GM19239 (cell line): ENCODE measurements around the gene ABCC10.
A peak's percentile ranks its signal among the peaks of the same experiment; 100 is the strongest.
"Not testable (repeated sequence)": the region's sequence is repeated elsewhere in the genome, so short reads cannot be mapped to it uniquely, and the experiment has no call there.

Source experiments
- DNase-seq: peaks from one replicate; pipeline ENCODE4 v3.0.0; 2011; ENCODE audit warnings: low spot score; ENCODE audit not compliant: insufficient read length
- FAIRE-seq: peaks from 2 replicates; lab custom pipeline; 2011; peaks lifted over from hg19 to GRCh38; lab: Jason Lieb, UNC

Gene ABCC10

DNA sequence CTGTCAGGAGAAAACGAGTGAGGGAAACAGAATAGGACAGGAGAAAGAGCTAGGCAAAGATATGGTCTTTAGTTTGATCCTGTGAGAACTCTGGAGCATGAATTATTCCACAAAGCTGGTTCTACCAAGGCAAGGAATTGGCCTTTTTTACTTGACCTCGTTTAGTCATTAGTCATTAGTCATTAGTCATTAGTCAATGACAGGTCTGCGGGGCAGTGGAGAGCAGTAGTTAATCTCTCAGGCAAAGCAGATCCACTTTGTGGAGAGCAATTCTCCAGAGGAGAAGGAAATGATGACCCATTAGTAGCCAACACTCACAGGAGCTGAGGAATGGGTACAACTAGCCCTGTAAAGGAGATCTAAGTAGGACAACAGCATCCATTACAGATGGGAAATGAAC is 22.0 kb upstream of the ABCC10 start:
- DNase-seq (no peak), FAIRE-seq (no peak)

DNA sequence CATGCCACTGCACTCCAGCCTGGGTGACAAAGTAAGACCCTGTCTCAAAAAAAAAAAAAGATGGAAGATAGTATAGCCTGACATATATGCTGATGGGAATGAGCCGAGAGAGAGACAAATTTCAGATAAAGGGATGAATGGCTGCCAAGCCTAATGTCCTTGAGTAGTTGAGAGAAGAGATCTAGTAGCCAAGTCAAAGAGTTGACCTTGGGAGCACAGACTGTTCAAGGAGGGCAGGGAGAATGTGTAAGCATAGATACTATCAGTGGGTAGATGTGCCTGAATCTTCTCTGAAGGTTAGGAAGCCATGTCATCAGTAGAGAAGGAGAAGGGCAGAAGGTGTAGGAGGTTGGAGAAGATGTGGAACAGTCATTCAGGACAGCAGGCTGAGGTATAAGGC is 20.0 kb upstream of the ABCC10 start:
- DNase-seq = no peak
- no peak for FAIRE-seq

DNA sequence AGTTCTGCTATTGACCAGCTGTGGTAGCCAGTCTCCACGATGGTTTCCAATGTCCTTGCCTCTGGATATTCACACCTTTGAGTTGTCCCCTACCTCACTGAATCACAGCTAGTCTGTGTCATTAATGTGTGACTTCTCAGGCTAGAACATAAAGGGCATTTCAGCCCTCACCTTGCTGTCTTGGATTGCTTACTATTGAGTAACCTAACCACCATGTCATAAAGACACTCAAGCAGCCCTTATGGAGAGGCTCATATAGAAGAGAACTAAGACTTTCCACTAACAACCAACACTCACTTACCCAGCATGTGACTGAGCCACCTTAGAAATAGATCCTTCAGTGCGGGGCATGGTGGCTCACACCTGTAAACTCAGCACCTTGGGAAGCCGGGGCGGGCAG is 19.1 kb upstream of the ABCC10 start:
- DNase-seq = no peak
- no peak for FAIRE-seq

DNA sequence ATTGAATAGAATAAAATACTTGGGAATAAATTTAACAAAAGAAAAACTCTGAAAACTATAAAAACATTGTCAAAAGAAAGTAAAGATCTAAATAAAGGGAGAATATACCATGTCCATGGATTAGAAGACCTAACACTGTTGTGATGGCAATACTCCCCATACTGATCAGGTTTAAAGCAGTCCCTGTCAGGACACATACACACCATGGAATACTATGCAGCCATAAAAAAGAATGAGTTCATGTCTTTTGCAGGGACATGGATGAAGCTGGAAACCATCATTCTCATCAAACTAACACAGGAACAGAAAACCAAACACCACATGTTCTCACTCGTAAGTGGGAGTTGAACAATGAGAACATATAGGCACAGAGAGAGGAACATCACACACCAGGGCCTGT is 16.6 kb upstream of the ABCC10 start:
- FAIRE-seq, DNase-seq: not testable (repeated sequence)

DNA sequence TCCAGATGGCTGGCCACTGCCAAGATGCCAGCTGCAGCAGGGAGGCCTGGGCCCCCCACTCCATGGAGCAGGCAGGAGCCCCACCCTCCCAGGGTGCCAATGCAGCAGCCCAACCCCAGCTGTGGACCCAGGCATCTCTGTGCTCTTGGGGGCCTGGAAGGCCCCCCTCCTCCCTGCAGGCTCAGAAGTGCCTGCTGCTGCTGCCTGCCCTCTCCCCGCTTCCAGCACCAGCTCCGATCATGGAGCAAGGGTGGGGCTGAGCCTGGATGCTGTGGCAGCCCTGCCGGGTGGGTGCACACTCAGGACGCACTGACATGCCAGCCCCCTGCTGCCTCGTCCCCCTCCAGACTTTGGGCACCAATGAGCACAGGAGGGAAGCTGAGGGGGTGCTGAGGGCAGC is 14.8 kb upstream of the ABCC10 start:
- FAIRE-seq (no peak), DNase-seq (no peak)

DNA sequence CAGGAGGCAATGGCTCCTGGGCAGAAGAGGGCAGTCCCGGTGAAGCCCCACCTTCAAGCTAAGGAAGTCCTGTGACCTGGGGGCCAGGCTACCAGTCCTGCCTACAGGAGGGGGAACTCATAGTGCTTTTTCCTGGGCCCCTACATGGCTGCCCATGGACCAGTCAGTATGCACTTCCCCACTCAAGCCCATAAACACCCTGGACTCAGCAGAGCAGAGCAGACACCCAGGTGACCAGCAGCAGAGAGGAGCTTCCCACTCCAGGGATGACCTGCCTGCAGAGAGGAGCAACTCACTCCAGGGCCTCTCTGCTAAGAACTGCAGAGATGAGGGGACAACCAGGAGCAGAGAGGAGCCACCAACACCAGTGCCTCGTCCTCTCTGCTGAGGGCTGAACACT is 14.3 kb upstream of the ABCC10 start:
- no peak for FAIRE-seq

DNA sequence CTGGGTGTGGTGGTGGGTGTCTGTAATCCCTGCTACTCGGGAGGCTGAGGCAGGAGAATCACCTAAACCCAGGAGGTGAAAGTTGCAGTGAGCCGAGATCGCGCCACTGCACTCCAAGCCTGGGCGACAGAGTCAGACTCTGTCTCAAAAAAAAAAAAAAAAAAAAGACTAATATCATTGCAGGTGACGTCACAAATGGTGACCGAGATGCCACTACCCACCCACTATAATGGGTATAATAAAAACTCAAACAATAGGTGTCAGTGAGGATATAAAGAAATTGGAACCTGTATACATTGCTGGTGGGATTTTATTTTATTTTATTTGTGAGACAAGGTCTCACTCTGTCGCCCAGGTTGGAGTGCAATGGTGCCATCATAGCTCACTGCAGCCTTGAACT is 12.1 kb upstream of the ABCC10 start:
- not testable (repeated sequence) for FAIRE-seq, DNase-seq

More for the DNA sequence above, 14.3 kb upstream of the ABCC10 start:
- no peak for DNase-seq

DNA sequence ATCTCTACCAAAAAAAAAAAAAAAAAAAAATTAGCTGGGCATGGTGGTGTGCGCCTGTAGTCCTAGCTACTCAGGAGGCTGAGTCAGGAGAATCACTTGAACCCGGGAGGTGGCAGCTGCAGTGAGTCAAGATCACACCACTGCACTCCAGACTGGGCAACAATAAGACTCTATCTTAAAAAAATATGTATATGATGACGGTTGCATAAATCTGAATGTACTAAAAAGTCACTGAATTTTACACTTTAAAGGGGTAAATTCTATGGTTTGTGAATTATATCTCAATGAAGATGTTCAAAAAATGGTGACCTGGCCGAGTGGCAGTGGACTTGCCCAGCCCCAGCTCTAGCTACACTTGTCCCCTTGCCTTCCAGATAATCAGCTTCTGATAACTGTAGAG is 10.4 kb upstream of the ABCC10 start:
- no peak for FAIRE-seq
- DNase-seq = no peak

DNA sequence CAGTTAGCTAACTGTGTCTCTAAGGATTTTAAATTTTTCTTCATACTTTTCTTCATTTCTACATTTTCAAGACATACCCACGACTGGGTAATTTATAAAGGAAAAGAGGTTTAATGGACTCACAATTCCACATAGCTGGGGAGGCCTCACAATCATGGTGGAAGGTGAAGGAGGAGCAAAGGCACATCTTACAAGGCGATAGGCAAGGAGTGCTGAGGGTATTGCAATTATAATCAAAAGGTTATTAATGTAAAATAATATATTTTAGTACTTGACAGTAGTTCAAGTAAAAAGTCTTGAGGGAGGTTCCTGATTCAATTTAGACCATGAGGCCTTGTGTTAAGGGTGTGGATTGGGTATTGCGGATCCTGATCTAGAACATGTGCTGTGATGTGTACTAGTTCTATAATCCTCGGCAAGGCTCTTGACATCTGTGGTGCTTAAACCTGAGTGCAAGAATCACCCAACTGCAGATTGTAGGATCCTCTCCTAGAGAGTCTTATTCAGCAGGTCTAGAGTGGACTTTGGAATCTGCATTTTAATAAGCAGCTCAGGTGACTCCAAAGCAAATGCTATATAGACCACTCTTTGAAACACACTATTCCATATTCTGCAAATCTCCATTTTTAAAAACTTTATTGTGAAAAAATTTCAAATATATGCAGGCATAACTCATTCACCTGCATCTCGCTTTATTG is 7.2 kb upstream of the ABCC10 start:
- FAIRE-seq (no peak), DNase-seq (no peak)

DNA sequence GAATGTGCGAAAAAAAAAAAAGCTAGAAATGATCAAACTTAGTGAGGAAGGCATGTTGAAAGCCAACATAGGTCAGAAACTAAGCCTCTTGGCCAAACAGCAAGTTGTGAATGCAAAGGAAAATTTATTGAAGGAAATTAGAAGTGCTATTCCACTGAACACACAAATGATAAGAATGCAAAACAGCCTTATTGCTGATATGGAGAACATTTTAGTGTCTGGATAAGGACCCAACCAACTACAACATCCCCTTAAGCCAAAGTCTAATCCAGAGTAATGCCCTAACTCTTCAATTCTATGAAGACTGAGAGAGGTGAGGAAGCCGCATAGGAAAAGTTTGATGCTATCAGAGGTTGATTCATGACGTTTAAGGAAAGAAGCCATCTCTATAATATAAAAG is 5.5 kb upstream of the ABCC10 start:
- FAIRE-seq = no peak
- no peak for DNase-seq

DNA sequence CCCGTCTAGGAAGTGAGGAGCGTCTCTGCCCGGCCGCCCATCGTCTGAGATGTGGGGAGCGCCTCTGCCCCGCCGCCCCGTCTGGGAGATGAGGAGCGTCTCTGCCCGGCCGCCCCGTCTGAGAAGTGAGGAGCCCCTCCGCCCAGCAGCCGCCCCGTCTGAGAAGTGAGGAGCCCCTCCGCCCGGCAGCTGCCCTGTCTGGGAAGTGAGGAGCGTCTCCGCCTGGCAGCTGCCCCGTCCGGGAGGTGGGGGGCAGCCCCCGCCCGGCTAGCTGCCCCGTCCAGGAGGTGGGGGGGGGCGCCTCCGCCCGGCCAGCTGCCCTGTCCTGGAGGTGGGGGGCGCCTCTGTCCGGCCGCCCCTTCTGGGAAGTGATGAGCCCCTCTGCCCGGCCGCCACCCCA is 2.3 kb upstream of the ABCC10 start:
- not testable (repeated sequence) for FAIRE-seq, DNase-seq

DNA sequence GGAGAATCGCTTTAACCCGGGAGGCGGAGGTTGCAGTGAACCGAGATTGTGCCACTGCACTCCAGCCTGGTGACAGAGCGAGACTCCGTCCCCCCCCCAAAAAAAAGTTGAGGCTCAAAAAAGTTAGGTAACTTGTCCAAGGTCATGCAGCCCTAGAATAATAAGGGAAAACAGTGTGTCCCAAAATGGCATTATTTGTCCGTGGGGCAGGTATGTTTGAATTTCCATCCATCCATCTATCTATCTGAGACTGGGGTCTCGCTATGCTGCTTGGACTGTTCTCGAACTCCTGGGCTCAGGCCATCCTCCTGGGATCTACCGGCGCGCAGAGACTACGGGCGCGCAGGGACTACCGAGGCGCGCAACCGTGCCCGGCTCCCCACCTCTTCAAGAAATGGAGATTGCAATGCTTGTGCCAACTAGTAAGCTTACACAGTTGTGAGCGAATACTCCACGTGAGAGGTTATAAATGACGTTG is 374 bp upstream of the ABCC10 start:
- FAIRE-seq (no peak), DNase-seq (no peak)

DNA sequence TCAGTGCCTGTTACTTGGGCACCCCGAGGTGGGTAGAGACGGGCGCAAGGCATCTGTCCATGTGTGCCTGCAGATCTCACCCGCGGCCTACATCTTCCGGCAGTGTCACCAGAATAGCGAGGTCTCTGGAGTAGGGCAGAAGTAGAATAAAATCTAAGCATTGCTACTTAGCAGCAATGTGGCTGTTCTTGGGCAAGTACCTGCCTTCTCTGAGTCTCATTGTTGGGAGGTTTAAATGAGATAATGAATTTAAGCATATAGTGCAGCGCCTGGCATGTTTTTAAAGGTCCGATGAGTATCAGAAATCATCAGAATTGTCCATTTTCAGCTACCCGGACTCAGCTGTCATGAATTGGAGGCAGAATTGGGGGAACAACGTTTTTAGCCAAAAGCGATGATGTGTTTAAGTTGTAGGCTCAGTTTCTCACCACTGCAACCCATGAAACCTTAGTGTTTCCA is 800 bp downstream of the ABCC10 start:
- peak; percentile 8 for FAIRE-seq
- DNase-seq = no peak

DNA sequence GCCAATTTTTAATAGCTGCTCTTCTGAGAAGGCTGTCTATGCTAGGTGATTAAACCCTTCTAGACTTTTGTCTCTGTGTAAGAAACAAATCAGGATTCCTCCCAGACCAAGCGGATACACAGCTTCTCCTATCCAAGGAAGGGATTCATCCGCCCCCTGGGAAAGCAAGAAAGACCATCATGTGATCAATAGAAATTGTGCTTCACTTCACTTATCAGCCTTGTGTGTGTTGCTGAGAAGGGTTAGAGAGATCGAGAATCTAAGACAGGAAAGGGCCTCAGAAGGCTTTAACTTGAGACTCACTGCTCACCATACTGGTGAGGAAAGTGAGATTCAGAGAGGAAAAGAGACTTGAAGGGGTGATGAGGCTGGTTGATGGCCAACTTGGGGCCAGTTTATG is 1.5 kb downstream of the ABCC10 start:
- DNase-seq (no peak), FAIRE-seq (no peak)

DNA sequence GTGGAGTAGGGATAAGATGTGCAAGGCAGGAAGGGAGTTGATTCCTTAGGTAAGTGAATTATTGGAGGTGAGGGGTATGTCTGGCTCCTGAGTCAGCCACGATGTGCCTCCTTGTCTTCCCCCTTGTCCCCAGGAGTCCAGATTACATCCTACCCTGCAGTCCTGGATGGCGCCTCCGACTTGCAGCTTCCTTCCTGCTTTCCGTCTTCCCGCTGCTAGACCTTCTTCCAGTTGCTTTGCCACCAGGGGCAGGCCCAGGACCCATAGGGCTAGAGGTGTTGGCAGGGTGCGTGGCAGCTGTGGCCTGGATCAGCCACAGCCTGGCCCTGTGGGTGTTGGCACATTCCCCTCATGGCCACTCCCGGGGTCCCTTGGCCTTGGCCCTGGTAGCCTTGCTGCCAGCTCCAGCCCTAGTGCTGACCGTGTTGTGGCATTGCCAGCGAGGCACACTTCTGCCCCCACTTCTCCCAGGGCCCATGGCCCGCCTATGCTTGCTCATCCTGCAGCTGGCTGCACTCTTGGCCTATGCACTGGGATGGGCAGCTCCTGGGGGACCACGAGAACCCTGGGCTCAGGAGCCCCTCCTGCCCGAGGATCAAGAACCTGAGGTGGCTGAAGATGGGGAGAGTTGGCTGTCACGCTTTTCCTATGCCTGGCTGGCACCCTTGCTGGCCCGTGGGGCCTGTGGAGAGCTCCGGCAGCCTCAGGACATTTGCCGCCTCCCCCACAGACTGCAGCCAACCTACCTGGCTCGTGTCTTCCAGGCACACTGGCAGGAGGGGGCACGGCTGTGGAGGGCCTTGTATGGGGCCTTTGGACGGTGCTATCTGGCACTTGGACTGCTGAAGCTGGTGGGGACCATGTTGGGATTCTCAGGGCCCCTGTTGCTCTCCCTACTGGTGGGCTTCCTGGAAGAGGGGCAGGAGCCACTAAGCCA is 4.9 kb downstream of the ABCC10 start:
- no peak for FAIRE-seq
- DNase-seq = no peak

DNA sequence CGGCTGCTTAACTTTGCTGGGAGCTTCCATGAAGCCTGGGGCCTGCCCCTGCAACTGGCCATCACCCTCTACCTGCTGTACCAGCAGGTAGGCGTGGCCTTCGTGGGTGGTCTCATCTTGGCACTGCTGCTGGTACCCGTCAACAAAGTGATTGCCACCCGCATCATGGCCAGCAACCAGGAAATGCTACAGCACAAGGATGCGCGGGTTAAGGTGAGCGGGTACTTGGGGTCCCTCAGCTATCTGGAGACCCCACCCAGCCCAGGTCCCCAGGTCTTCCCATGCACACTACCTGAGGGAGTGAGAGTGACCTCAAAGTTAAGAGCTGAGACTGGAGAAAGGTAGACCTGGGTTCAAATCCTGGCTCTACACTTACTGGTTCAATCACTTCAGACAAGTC is 5.8 kb downstream of the ABCC10 start:
- no peak for FAIRE-seq
- DNase-seq = no peak

DNA sequence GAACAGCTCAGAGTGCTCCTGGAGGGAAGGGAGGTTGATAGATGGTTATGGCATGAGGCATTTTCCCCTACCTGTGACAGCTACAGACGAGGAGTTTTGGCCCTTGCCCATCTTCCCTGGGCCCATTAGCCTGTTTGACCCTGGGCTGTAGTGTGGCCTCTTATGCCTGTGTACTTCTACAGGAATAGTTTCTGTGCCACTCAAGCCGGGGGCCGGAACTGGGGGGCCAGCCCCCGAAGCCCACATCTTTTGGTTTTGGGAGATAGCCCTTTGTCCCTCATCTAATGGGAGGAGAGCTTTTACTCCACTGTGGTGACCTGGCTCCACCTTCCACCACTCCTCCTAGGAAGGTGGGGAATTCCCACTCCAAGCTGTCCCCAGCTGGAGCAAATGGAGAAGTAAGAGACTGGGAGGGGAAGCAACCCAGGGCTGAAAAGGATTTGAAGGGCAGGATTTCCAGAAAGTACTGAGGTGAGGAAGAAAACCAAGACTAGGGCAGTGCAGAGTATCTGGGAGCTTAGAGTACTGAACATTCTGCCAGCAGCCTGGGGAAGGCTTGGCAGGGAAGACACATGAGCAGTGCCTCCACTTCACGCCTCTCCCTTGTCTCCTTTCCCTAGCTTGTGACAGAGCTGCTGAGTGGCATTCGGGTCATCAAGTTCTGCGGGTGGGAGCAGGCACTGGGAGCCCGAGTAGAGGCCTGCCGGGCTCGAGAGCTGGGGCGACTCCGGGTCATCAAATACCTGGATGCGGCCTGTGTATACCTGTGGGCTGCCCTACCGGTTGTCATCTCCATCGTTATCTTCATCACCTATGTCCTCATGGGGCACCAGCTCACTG is 6.9 kb downstream of the ABCC10 start:
- DNase-seq = no peak
- FAIRE-seq = no peak

DNA sequence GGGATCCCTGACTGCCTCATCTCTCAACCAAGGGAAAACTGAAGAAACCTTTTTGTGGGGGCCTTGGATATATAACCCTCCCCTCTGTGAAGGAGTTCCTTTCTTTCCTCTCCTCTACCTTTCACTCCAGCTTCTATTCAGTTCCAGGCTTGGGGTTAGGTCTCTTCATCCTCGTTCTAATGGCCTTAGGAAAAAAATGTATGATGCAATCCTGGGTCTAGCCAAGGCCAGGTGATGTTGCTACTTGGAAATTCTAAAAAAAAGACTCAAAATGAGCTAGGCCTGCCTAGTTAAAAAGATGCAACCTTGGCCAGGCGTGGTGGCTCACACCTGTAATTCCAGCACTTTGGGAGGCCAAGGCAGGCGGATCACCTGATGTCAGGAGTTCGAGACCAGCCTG is 7.6 kb downstream of the ABCC10 start:
- DNase-seq (no peak), FAIRE-seq (no peak)

DNA sequence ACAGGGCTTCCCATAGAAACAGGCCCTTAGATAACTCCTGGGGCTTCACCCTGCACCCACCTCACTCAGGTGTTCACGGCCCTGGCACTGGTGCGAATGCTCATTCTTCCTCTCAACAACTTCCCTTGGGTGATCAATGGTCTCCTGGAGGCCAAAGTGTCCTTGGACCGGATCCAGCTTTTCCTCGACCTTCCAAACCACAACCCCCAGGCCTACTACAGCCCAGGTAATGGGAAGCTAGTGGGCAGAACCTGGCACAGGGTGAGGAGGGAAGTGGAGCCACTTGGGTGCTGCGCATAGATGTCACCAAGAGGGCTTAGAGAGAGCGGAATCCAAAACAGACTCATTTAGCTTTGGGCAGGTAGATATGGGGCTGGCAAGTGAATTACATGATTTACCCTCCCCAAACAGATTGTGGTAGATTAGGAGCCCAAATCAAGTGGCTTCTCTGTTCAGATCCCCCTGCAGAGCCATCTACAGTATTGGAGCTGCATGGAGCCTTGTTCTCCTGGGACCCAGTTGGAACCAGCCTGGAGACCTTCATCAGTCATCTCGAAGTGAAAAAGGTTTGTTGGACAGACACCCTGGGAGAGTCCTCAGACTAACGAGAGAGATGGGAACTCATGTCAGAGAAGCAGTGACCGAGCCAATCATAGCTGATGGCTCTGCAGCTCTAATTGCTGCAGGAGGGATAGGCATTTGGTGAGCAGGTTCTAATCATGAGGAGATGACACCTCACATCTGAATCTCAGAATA is 8.5 kb downstream of the ABCC10 start:
- FAIRE-seq = no peak
- DNase-seq = no peak
